Astrocyte (in vitro differentiated cells and primary cell): Measurements from ENCODE around the gene PTPRB. TPM values are rescaled to one million over a fixed set of nuclear protein-coding genes. Genes with fewer than 3 reads are reported as not detected.

Source experiments
- DNase-seq: peaks from one replicate; pipeline ENCODE4 v3.0.0-alpha.2; 2010; ENCODE audit warnings: low read depth
- FAIRE-seq: peaks from 2 replicates; lab custom pipeline; 2011; peaks lifted over from hg19 to GRCh38; lab: Jason Lieb, UNC
- H2AFZ ChIP-seq: 2 replicates; pipeline ENCODE4 v1.6.0; 2012; ENCODE audit warnings: low read depth, low read length, inconsistent platforms
- H3K27ac ChIP-seq: 2 replicates; pipeline ENCODE4 v1.5.1; 2011; ENCODE audit warnings: low read depth, low read length, inconsistent platforms
- H3K27me3 ChIP-seq: 2 replicates; pipeline ENCODE4 v1.6.0; 2011; ENCODE audit warnings: low read length, inconsistent platforms; ENCODE audit not compliant: insufficient read depth
- H3K36me3 ChIP-seq: 2 replicates; pipeline ENCODE4 v1.5.1; 2011; ENCODE audit warnings: low read length, inconsistent platforms; ENCODE audit not compliant: insufficient read depth
- H3K4me1 ChIP-seq: 2 replicates; pipeline ENCODE4 v1.5.1; 2011; ENCODE audit warnings: low read length, inconsistent platforms; ENCODE audit not compliant: insufficient read depth
- H3K4me2 ChIP-seq: 2 replicates; pipeline ENCODE4 v1.6.0; 2012; ENCODE audit warnings: low read length, inconsistent platforms
- H3K4me3 ChIP-seq: 2 replicates; pipeline ENCODE4 v1.5.1; 2011; ENCODE audit warnings: low read depth, mild to moderate bottlenecking, low read length, inconsistent platforms; ENCODE audit not compliant: insufficient read depth
- H3K79me2 ChIP-seq: 2 replicates; pipeline ENCODE4 v1.6.0; 2012; ENCODE audit warnings: mild to moderate bottlenecking, low read length, inconsistent platforms; ENCODE audit not compliant: insufficient read depth
- H3K9ac ChIP-seq: 2 replicates; pipeline ENCODE4 v1.6.0; 2012; ENCODE audit warnings: mild to moderate bottlenecking, low read length, inconsistent platforms
- H3K9me3 ChIP-seq: 2 replicates; pipeline ENCODE4 v1.5.1; 2012; ENCODE audit warnings: low read depth, mild to moderate bottlenecking, low read length, inconsistent platforms; ENCODE audit not compliant: insufficient read depth
- H4K20me1 ChIP-seq: 2 replicates; pipeline ENCODE4 v1.6.0; 2012; ENCODE audit warnings: low read length, inconsistent platforms; ENCODE audit not compliant: insufficient read depth
- H3K27ac Mint-ChIP-seq: one replicate; pipeline ENCODE4 v1.8.0; 2021; ENCODE audit warnings: mild to moderate bottlenecking, mixed read lengths; ENCODE audit not compliant: unreplicated experiment
- H3K27me3 Mint-ChIP-seq: one replicate; pipeline ENCODE4 v1.8.0; 2021; ENCODE audit warnings: low read depth, mixed read lengths; ENCODE audit not compliant: unreplicated experiment
- H3K36me3 Mint-ChIP-seq: one replicate; pipeline ENCODE4 v1.8.0; 2021; ENCODE audit warnings: low read depth, mixed read lengths; ENCODE audit not compliant: unreplicated experiment
- H3K4me1 Mint-ChIP-seq: one replicate; pipeline ENCODE4 v1.8.0; 2021; ENCODE audit warnings: low read depth, mixed read lengths; ENCODE audit not compliant: unreplicated experiment
- H3K4me3 Mint-ChIP-seq: one replicate; pipeline ENCODE4 v1.8.0; 2021; ENCODE audit warnings: mild to moderate bottlenecking, moderate library complexity, mixed read lengths; ENCODE audit not compliant: unreplicated experiment
- H3K9me3 Mint-ChIP-seq: one replicate; pipeline ENCODE4 v1.8.0; 2021; ENCODE audit warnings: mild to moderate bottlenecking, mixed read lengths; ENCODE audit not compliant: unreplicated experiment
- CTCF ChIP-seq: IDR thresholded peaks from 2 replicates; pipeline ENCODE4 v1.5.1; 2011; ENCODE audit warnings: low read depth, mild to moderate bottlenecking, inconsistent platforms, low read length, moderate library complexity; ENCODE audit not compliant: insufficient read depth
- EZH2 ChIP-seq: IDR thresholded peaks from 2 replicates; pipeline ENCODE4 v1.6.1; 2012; ENCODE audit warnings: mild to moderate bottlenecking, low read length, inconsistent platforms; ENCODE audit not compliant: insufficient read depth
- total RNA-seq: library from RNA; stranded (reverse); gene quantifications from 2 replicates; pipeline ENCODE4 v1.2.1, GENCODE V29; 2021

PTPRB gene
- total RNA-seq, 1 donor from 2014 or later = 2.5 TPM

- TF ChIP-seq EZH2 (no peak), CTCF (no peak)
- Mint-ChIP-seq H3K36me3 (peaks cover 2% of the 10 kb centered on the region), H3K27me3 (peaks cover 2% of the 10 kb centered on the region), H3K4me1 (no peaks in the 10 kb centered on the region), H3K9me3 (peaks cover 10% of the 10 kb centered on the region), H3K27ac (no peak overlapping the region), H3K4me3 (no peak overlapping the region)
- H3K4me1 ChIP-seq = no peaks in the 10 kb centered on the region
- no peak overlapping the region for H3K9ac ChIP-seq
- FAIRE-seq (no peak), DNase-seq (no peak)
- no peak overlapping the region for H3K4me2 ChIP-seq
- H3K9me3 ChIP-seq = no peaks in the 10 kb centered on the region
- no peaks in the 10 kb centered on the region for H3K36me3 ChIP-seq
- H3K79me2 ChIP-seq = no peaks in the 10 kb centered on the region
- no peak overlapping the region for H3K27ac ChIP-seq
- no peaks in the 10 kb centered on the region for H3K27me3 ChIP-seq
- no peak overlapping the region for H3K4me3 ChIP-seq
- no peaks in the 10 kb centered on the region for H4K20me1 ChIP-seq
- H2AFZ ChIP-seq = no peak overlapping the region
Measured at GRCh38 chr12:70468741-70469140, 168.5 kb downstream of the PTPRB start.

GRCh38 chr12:70467918-70468733 lies 169.1 kb downstream of the PTPRB start:
- Mint-ChIP-seq H3K27me3 (peaks cover 2% of the 10 kb centered on the region), H3K27ac (no peak overlapping the region), H3K36me3 (peaks cover 2% of the 10 kb centered on the region), H3K9me3 (peaks cover 13% of the 10 kb centered on the region), H3K4me3 (no peak overlapping the region), H3K4me1 (no peaks in the 10 kb centered on the region)
- no peak overlapping the region for H2AFZ ChIP-seq
- no peaks in the 10 kb centered on the region for H3K4me1 ChIP-seq
- H3K27ac ChIP-seq = no peak overlapping the region
- no peak for TF ChIP-seq CTCF
- H3K4me2 ChIP-seq = no peak overlapping the region
- H4K20me1 ChIP-seq = no peaks in the 10 kb centered on the region
- no peak overlapping the region for H3K4me3 ChIP-seq
- H3K36me3 ChIP-seq = no peaks in the 10 kb centered on the region
- no peaks in the 10 kb centered on the region for H3K9me3 ChIP-seq
- no peaks in the 10 kb centered on the region for H3K79me2 ChIP-seq
- no peak overlapping the region for H3K9ac ChIP-seq
- no peaks in the 10 kb centered on the region for H3K27me3 ChIP-seq
- DNase-seq (no peak), FAIRE-seq (no peak)

GRCh38 chr12:70467476-70467875 lies 169.8 kb downstream of the PTPRB start:
- Histone ChIP-seq H3K4me1 (no peaks in the 10 kb centered on the region), H3K4me3 (no peak overlapping the region), H3K9ac (no peak overlapping the region), H3K79me2 (no peaks in the 10 kb centered on the region), H3K27ac (no peak overlapping the region), H4K20me1 (no peaks in the 10 kb centered on the region), H3K27me3 (no peaks in the 10 kb centered on the region), H3K4me2 (no peak overlapping the region), H3K36me3 (no peaks in the 10 kb centered on the region), H3K9me3 (no peaks in the 10 kb centered on the region), H2AFZ (no peak overlapping the region)
- FAIRE-seq (no peak), DNase-seq (no peak)
- H3K27me3 Mint-ChIP-seq = peaks cover 2% of the 10 kb centered on the region
- TF ChIP-seq CTCF (no peak), EZH2 (no peak)
- peaks cover 2% of the 10 kb centered on the region for H3K36me3 Mint-ChIP-seq
- H3K27ac Mint-ChIP-seq = no peak overlapping the region
- H3K4me3 Mint-ChIP-seq = no peak overlapping the region
- H3K9me3 Mint-ChIP-seq = peaks cover 13% of the 10 kb centered on the region
- H3K4me1 Mint-ChIP-seq = no peaks in the 10 kb centered on the region
